ENCODE measurements around the gene TBC1D22A. TPM values are rescaled to one million over a fixed set of nuclear protein-coding genes. Genes with fewer than 3 reads are reported as not detected.

TBC1D22A gene
- total and polyA plus RNA-seq, 4 experiments from 2014 or later = 20.6 to 49.2 (median 36.7) TPM

GRCh38 chr22:47032956-47033647 lies 270.7 kb downstream of the TBC1D22A start:
- peak overlapping the region in 1 of 7 donors; percentile 48 for H3K27ac Mint-ChIP-seq
- no peaks in the 10 kb centered on the region for H3K36me3 ChIP-seq (ENCODE audit: insufficient read depth, low read length)
- no peaks in the 10 kb centered on the region for H3K9me3 ChIP-seq (ENCODE audit: control insufficient read depth in 1 of 2, low read length in 2 of 2)
- CTCF ChIA-PET (ENCODE audit: partially characterized antibody) = no interaction called here
- H3K9me3 Mint-ChIP-seq = peaks cover 0 to 2% (median 0%) of the 10 kb centered on the region in 8 donors
- H3K36me3 Mint-ChIP-seq = peaks cover 4 to 17% of the 10 kb centered on the region in 2 donors
- intact Hi-C loops (cut with micrococcal nuclease) = no loop called here
- POLR2A ChIA-PET (ENCODE audit: partially characterized antibody) = no interaction called here
- no peaks in the 10 kb centered on the region for H3K4me1 ChIP-seq (ENCODE audit: insufficient read depth, low read length)
- H3K27me3 Mint-ChIP-seq = no peaks in the 10 kb centered on the region
- no peaks in the 10 kb centered on the region for H3K27me3 ChIP-seq (ENCODE audit: insufficient read depth, low read length)
- H3K4me3 ChIP-seq (ENCODE audit: low read length in 2 of 2) = no peak overlapping the region
- no peak overlapping the region for H3K27ac ChIP-seq (ENCODE audit: low read depth, low read length)
- H3K4me3 Mint-ChIP-seq = no peak overlapping the region
- peaks cover 0 to 14% (median 4%) of the 10 kb centered on the region in 4 donors for H3K4me1 Mint-ChIP-seq
- no peak for DNase-seq

- Mint-ChIP-seq H3K9me3 (peaks cover 0 to 2% (median 0%) of the 10 kb centered on the region in 8 donors), H3K27ac (peak overlapping the region in 1 of 7 donors; percentile 75), H3K27me3 (no peaks in the 10 kb centered on the region), H3K4me1 (peaks cover 1 to 14% (median 3%) of the 10 kb centered on the region in 4 donors), H3K4me3 (no peak overlapping the region), H3K36me3 (peaks cover 9 to 18% of the 10 kb centered on the region in 2 donors)
- no peaks in the 10 kb centered on the region for H3K9me3 ChIP-seq (ENCODE audit: control insufficient read depth in 1 of 2, low read length in 2 of 2)
- no peaks in the 10 kb centered on the region for H3K4me1 ChIP-seq (ENCODE audit: insufficient read depth, low read length)
- ChIA-PET CTCF (ENCODE audit: partially characterized antibody) (no interaction called here), POLR2A (ENCODE audit: partially characterized antibody) (no interaction called here)
- no peak for DNase-seq
- H3K4me3 ChIP-seq (ENCODE audit: low read length in 2 of 2) = no peak overlapping the region
- H3K27me3 ChIP-seq (ENCODE audit: insufficient read depth, low read length) = no peaks in the 10 kb centered on the region
- intact Hi-C loops (cut with micrococcal nuclease) = no loop called here
- H3K27ac ChIP-seq (ENCODE audit: low read depth, low read length) = no peak overlapping the region
- H3K36me3 ChIP-seq (ENCODE audit: insufficient read depth, low read length) = no peaks in the 10 kb centered on the region
Observed at GRCh38 chr22:47033648-47034000, 271.2 kb downstream of the TBC1D22A start.

GRCh38 chr22:47034076-47034808 lies 271.8 kb downstream of the TBC1D22A start:
- H3K4me3 Mint-ChIP-seq = no peak overlapping the region
- peaks cover 0 to 2% (median 0%) of the 10 kb centered on the region in 8 donors for H3K9me3 Mint-ChIP-seq
- no peaks in the 10 kb centered on the region for H3K36me3 ChIP-seq (ENCODE audit: insufficient read depth, low read length)
- H3K27me3 Mint-ChIP-seq = no peaks in the 10 kb centered on the region
- no peaks in the 10 kb centered on the region for H3K27me3 ChIP-seq (ENCODE audit: insufficient read depth, low read length)
- H3K4me1 Mint-ChIP-seq = peaks cover 1 to 14% (median 5%) of the 10 kb centered on the region in 4 donors
- no peaks in the 10 kb centered on the region for H3K9me3 ChIP-seq (ENCODE audit: control insufficient read depth in 1 of 2, low read length in 2 of 2)
- H3K36me3 Mint-ChIP-seq = peaks cover 16 to 21% of the 10 kb centered on the region in 2 donors
- no peaks in the 10 kb centered on the region for H3K4me1 ChIP-seq (ENCODE audit: insufficient read depth, low read length)
- H3K4me3 ChIP-seq (ENCODE audit: low read length in 2 of 2) = no peak overlapping the region
- no peak for DNase-seq
- ChIA-PET POLR2A (ENCODE audit: partially characterized antibody) (no interaction called here), CTCF (ENCODE audit: partially characterized antibody) (no interaction called here)
- no peak overlapping the region for H3K27ac Mint-ChIP-seq
- intact Hi-C loops (cut with micrococcal nuclease) = no loop called here
- H3K27ac ChIP-seq (ENCODE audit: low read depth, low read length) = no peak overlapping the region

- DNase-seq = no peak
- ChIA-PET POLR2A (ENCODE audit: partially characterized antibody) (no interaction called here), CTCF (ENCODE audit: partially characterized antibody) (no interaction called here)
- Histone ChIP-seq H3K4me1 (ENCODE audit: insufficient read depth, low read length) (no peaks in the 10 kb centered on the region), H3K4me3 (ENCODE audit: low read length in 2 of 2) (no peak overlapping the region), H3K9me3 (ENCODE audit: control insufficient read depth in 1 of 2, low read length in 2 of 2) (no peaks in the 10 kb centered on the region), H3K27ac (ENCODE audit: low read depth, low read length) (no peak overlapping the region), H3K27me3 (ENCODE audit: insufficient read depth, low read length) (no peaks in the 10 kb centered on the region), H3K36me3 (ENCODE audit: insufficient read depth, low read length) (no peaks in the 10 kb centered on the region)
- H3K27me3 Mint-ChIP-seq = no peaks in the 10 kb centered on the region
- no peak overlapping the region for H3K4me3 Mint-ChIP-seq
- H3K4me1 Mint-ChIP-seq = peaks cover 1 to 19% (median 6%) of the 10 kb centered on the region in 4 donors
- peak overlapping the region in 1 of 7 donors; percentile 56 for H3K27ac Mint-ChIP-seq
- peaks cover 19 to 21% of the 10 kb centered on the region in 2 donors for H3K36me3 Mint-ChIP-seq
- peaks cover 0 to 2% (median 0%) of the 10 kb centered on the region in 8 donors for H3K9me3 Mint-ChIP-seq
- intact Hi-C loops (cut with micrococcal nuclease) = no loop called here
Observed at GRCh38 chr22:47034905-47035419, 272.5 kb downstream of the TBC1D22A start.

GRCh38 chr22:47035425-47035881 lies 273.0 kb downstream of the TBC1D22A start:
- ChIA-PET POLR2A (ENCODE audit: partially characterized antibody) (no interaction called here), CTCF (ENCODE audit: partially characterized antibody) (no interaction called here)
- intact Hi-C loops (cut with micrococcal nuclease) = no loop called here
- H3K4me3 ChIP-seq (ENCODE audit: low read length in 2 of 2) = no peak overlapping the region
- no peaks in the 10 kb centered on the region for H3K36me3 ChIP-seq (ENCODE audit: insufficient read depth, low read length)
- no peaks in the 10 kb centered on the region for H3K27me3 Mint-ChIP-seq
- H3K4me3 Mint-ChIP-seq = no peak overlapping the region
- DNase-seq = no peak
- no peaks in the 10 kb centered on the region for H3K9me3 ChIP-seq (ENCODE audit: control insufficient read depth in 1 of 2, low read length in 2 of 2)
- H3K4me1 ChIP-seq (ENCODE audit: insufficient read depth, low read length) = no peaks in the 10 kb centered on the region
- H3K9me3 Mint-ChIP-seq = peaks cover 0 to 2% (median 0%) of the 10 kb centered on the region in 8 donors
- H3K27ac ChIP-seq (ENCODE audit: low read depth, low read length) = no peak overlapping the region
- H3K4me1 Mint-ChIP-seq = peaks cover 4 to 19% (median 7%) of the 10 kb centered on the region in 4 donors
- H3K27ac Mint-ChIP-seq = no peak overlapping the region
- H3K36me3 Mint-ChIP-seq = peaks cover 23 to 25% of the 10 kb centered on the region in 2 donors
- no peaks in the 10 kb centered on the region for H3K27me3 ChIP-seq (ENCODE audit: insufficient read depth, low read length)

GRCh38 chr22:47036352-47036751 lies 273.9 kb downstream of the TBC1D22A start:
- Mint-ChIP-seq H3K4me3 (no peak overlapping the region), H3K27ac (peak overlapping the region in 2 of 7 donors; percentile 12 to 68), H3K36me3 (peaks cover 25 to 30% of the 10 kb centered on the region in 2 donors), H3K9me3 (peaks cover 0 to 2% (median 0%) of the 10 kb centered on the region in 8 donors), H3K27me3 (no peaks in the 10 kb centered on the region), H3K4me1 (peaks cover 5 to 19% (median 8%) of the 10 kb centered on the region in 4 donors)
- Histone ChIP-seq H3K9me3 (ENCODE audit: control insufficient read depth in 1 of 2, low read length in 2 of 2) (no peaks in the 10 kb centered on the region), H3K27ac (ENCODE audit: low read depth, low read length) (no peak overlapping the region), H3K27me3 (ENCODE audit: insufficient read depth, low read length) (no peaks in the 10 kb centered on the region), H3K4me1 (ENCODE audit: insufficient read depth, low read length) (no peaks in the 10 kb centered on the region), H3K36me3 (ENCODE audit: insufficient read depth, low read length) (no peaks in the 10 kb centered on the region), H3K4me3 (ENCODE audit: low read length in 2 of 2) (no peak overlapping the region)
- CTCF ChIA-PET (ENCODE audit: partially characterized antibody) = no interaction called here
- DNase-seq = no peak
- intact Hi-C loops (cut with micrococcal nuclease) = no loop called here
- POLR2A ChIA-PET (ENCODE audit: partially characterized antibody) = no interaction called here

GRCh38 chr22:47036936-47037485 lies 274.6 kb downstream of the TBC1D22A start:
- peaks cover 25 to 30% of the 10 kb centered on the region in 2 donors for H3K36me3 Mint-ChIP-seq
- no peak overlapping the region for H3K27ac ChIP-seq (ENCODE audit: low read depth, low read length)
- ChIA-PET CTCF (ENCODE audit: partially characterized antibody) (no interaction called here), POLR2A (ENCODE audit: partially characterized antibody) (no interaction called here)
- H3K27me3 ChIP-seq (ENCODE audit: insufficient read depth, low read length) = no peaks in the 10 kb centered on the region
- peaks cover 0 to 2% (median 0%) of the 10 kb centered on the region in 8 donors for H3K9me3 Mint-ChIP-seq
- no peaks in the 10 kb centered on the region for H3K36me3 ChIP-seq (ENCODE audit: insufficient read depth, low read length)
- no peaks in the 10 kb centered on the region for H3K9me3 ChIP-seq (ENCODE audit: control insufficient read depth in 1 of 2, low read length in 2 of 2)
- peaks cover 8 to 18% (median 13%) of the 10 kb centered on the region in 4 donors for H3K4me1 Mint-ChIP-seq
- intact Hi-C loops (cut with micrococcal nuclease) = no loop called here
- H3K4me1 ChIP-seq (ENCODE audit: insufficient read depth, low read length) = no peaks in the 10 kb centered on the region
- no peaks in the 10 kb centered on the region for H3K27me3 Mint-ChIP-seq
- H3K4me3 ChIP-seq (ENCODE audit: low read length in 2 of 2) = no peak overlapping the region
- DNase-seq = no peak
- H3K4me3 Mint-ChIP-seq = no peak overlapping the region
- peak overlapping the region in 2 of 7 donors; percentile 68 to 82 for H3K27ac Mint-ChIP-seq

Measured in CD4-positive, alpha-beta memory T cell (primary cell).